Endothelial cell of umbilical vein (primary cell): ENCODE measurements around the gene HERPUD1. TPM values are rescaled to one million over a fixed set of nuclear protein-coding genes. Genes with fewer than 3 reads are reported as not detected.
"Not testable (repeated sequence)": the region's sequence is repeated elsewhere in the genome, so short reads cannot be mapped to it uniquely, and the experiment has no call there.

Experiments used
- BruUV-seq: library from RNA; stranded (reverse); fragments of 400-500 nt; replicated peaks from 2 replicates; lab custom pipeline; 2021; lab: Mats Ljungman, UMichigan
- CTCF ChIA-PET: fragments of 300-600, 350-600 bp; sonication (Branson Sonifier 250); formaldehyde crosslinking; loops from one replicate; lab custom pipeline; 2021; ENCODE audit warnings: antibody characterized with exemption, inconsistent platforms; lab: Charles Lee
- POLR2A ChIA-PET: fragments of 300-600, 350-600 bp; sonication (Branson Sonifier 250); formaldehyde crosslinking; loops from one replicate; lab custom pipeline; 2021; ENCODE audit warnings: antibody characterized with exemption, inconsistent platforms; lab: Charles Lee
- DNase-seq: peaks from one replicate; pipeline ENCODE4 v3.0.0-alpha.2; 2011; ENCODE audit warnings: low read depth, low spot score
- FAIRE-seq: peaks from 2 replicates; lab custom pipeline; 2011; peaks lifted over from hg19 to GRCh38; lab: Jason Lieb, UNC
- H2AFZ ChIP-seq: 2 replicates; pipeline ENCODE4 v1.6.0; 2012; ENCODE audit warnings: low read depth, low read length, control low read depth, inconsistent platforms
- H3K27ac ChIP-seq: 2 replicates; pipeline ENCODE4 v1.5.1; 2011; ENCODE audit warnings: low read depth, mild to moderate bottlenecking, control low read depth, low read length, moderate library complexity; ENCODE audit not compliant: insufficient read depth
- H3K27me3 ChIP-seq, 2 experiments: 2 replicates each; pipeline versions ENCODE4 v1.6.0 to v1.6.1; 2011; ENCODE audit warnings: low read length in 2 of 2, mixed read lengths in 1 of 2; ENCODE audit not compliant: control insufficient read depth in 2 of 2, insufficient read depth in 2 of 2
- H3K36me3 ChIP-seq, 2 experiments: 2 replicates in 1 of 2; 3 replicates in 1 of 2; pipeline ENCODE4 v1.5.1; 2011; ENCODE audit warnings: low read length in 2 of 2, mild to moderate bottlenecking in 1 of 2, moderate library complexity in 1 of 2; ENCODE audit not compliant: control insufficient read depth in 2 of 2, insufficient read depth in 2 of 2; ENCODE audit errors: extremely low read depth in 1 of 2
- H3K4me1 ChIP-seq: 3 replicates; pipeline ENCODE4 v1.5.1; 2011; ENCODE audit warnings: mild to moderate bottlenecking, low read length; ENCODE audit not compliant: control insufficient read depth, insufficient read depth; ENCODE audit errors: extremely low read depth
- H3K4me2 ChIP-seq: 2 replicates; pipeline ENCODE4 v1.6.1; 2011; ENCODE audit warnings: low read length, control low read depth, mixed read lengths; ENCODE audit not compliant: insufficient read depth
- H3K4me3 ChIP-seq, 3 experiments: fragments of 200-600 bp in 1 of 3; sonication (generic), shearing (Covaris generic) in 1 of 3; replicated peaks in 1 of 3; 2 replicates each; pipeline ENCODE4 v1.5.1; 2011 to 2016; ENCODE audit warnings: control low read depth in 3 of 3, low read length in 3 of 3, mild to moderate bottlenecking in 2 of 3, inconsistent platforms in 1 of 3, low read depth in 1 of 3, moderate library complexity in 1 of 3; ENCODE audit not compliant: insufficient read depth in 1 of 3
- H3K79me2 ChIP-seq: 2 replicates; pipeline ENCODE4 v1.6.0; 2012; ENCODE audit warnings: low read length, inconsistent platforms; ENCODE audit not compliant: control insufficient read depth, insufficient read depth
- H3K9ac ChIP-seq: replicated peaks from 2 replicates; pipeline ENCODE3; 2011; ENCODE audit warnings: low read length, control low read depth; ENCODE audit not compliant: insufficient read depth; ENCODE audit errors: extremely low read depth
- H3K9me1 ChIP-seq: replicated peaks from 3 replicates; pipeline ENCODE4 v1.6.0; 2011; ENCODE audit warnings: mild to moderate bottlenecking, low read length; ENCODE audit not compliant: control insufficient read depth, insufficient read depth; ENCODE audit errors: extremely low read depth
- H3K9me3 ChIP-seq: replicated peaks from 2 replicates; pipeline ENCODE4 v1.5.1; 2012; ENCODE audit warnings: low read length, inconsistent platforms; ENCODE audit not compliant: control insufficient read depth, insufficient read depth
- H4K20me1 ChIP-seq: replicated peaks from 2 replicates; pipeline ENCODE3; 2011; ENCODE audit warnings: mild to moderate bottlenecking, low read length; ENCODE audit not compliant: control insufficient read depth, insufficient read depth; ENCODE audit errors: extremely low read depth
- CTCF ChIP-seq, 2 donors: IDR thresholded peaks; 1 replicate in 1 of 2; 2 replicates in 1 of 2; pipeline ENCODE4 v1.5.1; 2011; ENCODE audit warnings: low read length in 2 of 2, mild to moderate bottlenecking in 2 of 2, moderate library complexity in 2 of 2, control low read depth in 1 of 2, inconsistent platforms in 1 of 2, low read depth in 1 of 2; ENCODE audit not compliant: insufficient read depth in 1 of 2; ENCODE audit errors: extremely low read depth in 1 of 2
- EZH2 ChIP-seq: IDR thresholded peaks from 2 replicates; pipeline ENCODE4 v1.6.1; 2012; ENCODE audit warnings: borderline replicate concordance, low read depth, mild to moderate bottlenecking, moderate library complexity, low read length, inconsistent platforms; ENCODE audit not compliant: severe bottlenecking
- FOS ChIP-seq: IDR thresholded peaks from 2 replicates; pipeline ENCODE4 v1.6.1; 2011; ENCODE audit warnings: mild to moderate bottlenecking, low read length, moderate library complexity, borderline replicate concordance; ENCODE audit not compliant: insufficient read depth
- GATA2 ChIP-seq: IDR thresholded peaks from 2 replicates; pipeline ENCODE4 v1.7.0; 2011; ENCODE audit warnings: low read depth, mild to moderate bottlenecking, moderate library complexity, mixed read lengths, low read length; ENCODE audit not compliant: insufficient read length, insufficient read depth
- JUN ChIP-seq: IDR thresholded peaks from 2 replicates; pipeline ENCODE4 v1.6.1; 2011; ENCODE audit warnings: borderline replicate concordance, low read depth; ENCODE audit not compliant: insufficient read length, insufficient read depth
- MAX ChIP-seq: IDR thresholded peaks from 2 replicates; pipeline ENCODE4 v1.6.1; 2011; ENCODE audit not compliant: insufficient read depth, insufficient read length
- MYC ChIP-seq: IDR thresholded peaks from one replicate; pipeline ENCODE4 v1.6.1; 2011; ENCODE audit warnings: mild to moderate bottlenecking, low read depth, low read length
- POLR2A ChIP-seq: IDR thresholded peaks from 2 replicates; pipeline ENCODE4 v1.6.1; 2012; ENCODE audit warnings: low read depth, mild to moderate bottlenecking, control low read depth, low read length
- POLR2AphosphoS5 ChIP-seq: IDR thresholded peaks from 2 replicates; pipeline ENCODE4 v1.6.1; 2012; ENCODE audit warnings: low read depth, mild to moderate bottlenecking, control low read depth, low read length, moderate library complexity; ENCODE audit not compliant: insufficient read depth
- dilution Hi-C: fragments of 300-500 bp; cut with MboI; formaldehyde crosslinking; loops from one replicate; pipeline ENCODE4 v1.15.0; 2019; ENCODE audit warnings: low sequenced_read_pairs; ENCODE audit not compliant: extremely low pct_ligation_motif_present
- intact Hi-C: fragments of 100-400 bp; cut with micrococcal nuclease; formaldehyde crosslinking; loops from one replicate; pipeline ENCODE4 v1.10.0; 2022
- polyA plus RNA-seq, 4 experiments: library from polyadenylated mRNA; depleted of rRNA in 3 of 4; stranded (reverse) in 3 of 4; unstranded in 1 of 4; fragments of >200 nt; gene quantifications; 2 replicates each; pipeline versions ENCODE4 v1.2.1 to v1.2.3, GENCODE V29; 2011 to 2012; ENCODE audit warnings: missing spikeins in 1 of 4
- total RNA-seq: library from RNA; stranded (reverse); gene quantifications from 2 replicates; pipeline ENCODE4 v1.2.3, GENCODE V29; 2021

Gene HERPUD1
- total and polyA plus RNA-seq, 2 donors (not counting 3 experiments of a cell fraction or from before 2014, with no cell fraction given) = 107 to 109 TPM

GRCh38 chr16:56884026-56884582 lies 47.8 kb upstream of the HERPUD1 start:
- no peak overlapping the region for H3K27ac ChIP-seq
- no peak overlapping the region for H2AFZ ChIP-seq
- H3K36me3 ChIP-seq = no peaks in the 10 kb centered on the region
- H3K9me3 ChIP-seq = no peaks in the 10 kb centered on the region
- ChIA-PET POLR2A (no interaction called here), CTCF (interaction anchor here (1.5 kb wide), 1 partner anchor 15 kb away, joined by 4 read pairs; no protein-coding TSS in a partner anchor)
- no peak overlapping the region for H3K4me2 ChIP-seq
- TF ChIP-seq MYC (no peak), POLR2A (no peak), POLR2AphosphoS5 (no peak), CTCF (IDR thresholded peaks at IDR 0.05; ENCODE audit: extremely low read depth in 1 of 2, insufficient read depth in 1 of 2, low read depth in 1 of 2, low read length in 2 of 2) (no peak), FOS (no peak), MAX (no peak), EZH2 (no peak), GATA2 (no peak), JUN (no peak)
- H3K4me1 ChIP-seq = no peaks in the 10 kb centered on the region
- dilution Hi-C loops (no loop called here), intact Hi-C loops (no loop called here)
- no TSS peak for BruUV-seq
- DNase-seq = no peak
- no peak overlapping the region for H3K4me3 ChIP-seq
- no peak for FAIRE-seq
- H3K27me3 ChIP-seq = no peaks in the 10 kb centered on the region
- no peak overlapping the region for H3K9ac ChIP-seq
- H4K20me1 ChIP-seq = no peaks in the 10 kb centered on the region
- no peaks in the 10 kb centered on the region for H3K79me2 ChIP-seq
- H3K9me1 ChIP-seq = no peaks in the 10 kb centered on the region

GRCh38 chr16:56884929-56885328 lies 47.0 kb upstream of the HERPUD1 start:
- H4K20me1 ChIP-seq, H3K4me3 ChIP-seq, FAIRE-seq, H3K4me1 ChIP-seq, H3K27me3 ChIP-seq, POLR2A ChIA-PET, H3K36me3 ChIP-seq, DNase-seq, intact Hi-C loops, H2AFZ ChIP-seq, H3K79me2 ChIP-seq, dilution Hi-C loops, BruUV-seq, H3K4me2 ChIP-seq, H3K9me3 ChIP-seq, H3K9me1 ChIP-seq, CTCF ChIA-PET, H3K9ac ChIP-seq, H3K27ac ChIP-seq: not testable (repeated sequence)
